AG08395 (cell line): Measurements from ENCODE around the gene ETFB.
A peak's percentile ranks its signal among the peaks of the same experiment; 100 is the strongest.

Source experiments
- DNase-seq: peaks from one replicate; pipeline ENCODE4 v3.0.0; 2012; ENCODE audit warnings: mixed read lengths, low spot score

The ETFB gene

GRCh38 chr19:51327066-51328001, 38.9 kb downstream of the ETFB start:
- DNase-seq, result peak; percentile 70

- DNase-seq, result no peak
These were observed 39.7 kb downstream of the ETFB start for GRCh38 chr19:51326216-51327065.

- DNase-seq, result no peak
These were observed 40.8 kb downstream of the ETFB start for GRCh38 chr19:51325161-51325976.

GRCh38 chr19:51324167-51324481, 42.1 kb downstream of the ETFB start:
- DNase-seq, result no peak

GRCh38 chr19:51323481-51324166, 42.6 kb downstream of the ETFB start:
- DNase-seq, result no peak

- DNase-seq, result no peak
These were observed 44.4 kb downstream of the ETFB start for GRCh38 chr19:51321799-51322198.

GRCh38 chr19:51320280-51320657, 45.9 kb downstream of the ETFB start:
- no peak for DNase-seq

GRCh38 chr19:51319649-51320279, 46.4 kb downstream of the ETFB start:
- no peak for DNase-seq

GRCh38 chr19:51318687-51319648, 47.2 kb downstream of the ETFB start:
- DNase-seq, result no peak

GRCh38 chr19:51317968-51318367, 48.2 kb downstream of the ETFB start:
- DNase-seq, result no peak

GRCh38 chr19:51317376-51317775, 48.8 kb downstream of the ETFB start:
- no peak for DNase-seq

- no peak for DNase-seq
These were observed 49.5 kb downstream of the ETFB start for GRCh38 chr19:51316688-51317087.

GRCh38 chr19:51311351-51312257, 54.6 kb downstream of the ETFB start, which contains the start of gene IGLON5:
IGLON5 (plus strand) TSS chr19:51311644; CDS start chr19:51311848, 204 bp downstream.
- no peak for DNase-seq

GRCh38 chr19:51305479-51305878, 60.7 kb downstream of the ETFB start:
- no peak for DNase-seq

GRCh38 chr19:51301266-51301665, 64.9 kb downstream of the ETFB start:
- no peak for DNase-seq

GRCh38 chr19:51297406-51297805, 68.8 kb downstream of the ETFB start:
- DNase-seq, result no peak

- no peak for DNase-seq
These were observed 69.7 kb downstream of the ETFB start for GRCh38 chr19:51296336-51297093.
